RPMI8226 (cell line): ENCODE measurements around the gene SORL1.

Experiments used
- DNase-seq: peaks from one replicate; pipeline ENCODE4 v3.0.0-alpha.2; 2015

Gene SORL1

DNA sequence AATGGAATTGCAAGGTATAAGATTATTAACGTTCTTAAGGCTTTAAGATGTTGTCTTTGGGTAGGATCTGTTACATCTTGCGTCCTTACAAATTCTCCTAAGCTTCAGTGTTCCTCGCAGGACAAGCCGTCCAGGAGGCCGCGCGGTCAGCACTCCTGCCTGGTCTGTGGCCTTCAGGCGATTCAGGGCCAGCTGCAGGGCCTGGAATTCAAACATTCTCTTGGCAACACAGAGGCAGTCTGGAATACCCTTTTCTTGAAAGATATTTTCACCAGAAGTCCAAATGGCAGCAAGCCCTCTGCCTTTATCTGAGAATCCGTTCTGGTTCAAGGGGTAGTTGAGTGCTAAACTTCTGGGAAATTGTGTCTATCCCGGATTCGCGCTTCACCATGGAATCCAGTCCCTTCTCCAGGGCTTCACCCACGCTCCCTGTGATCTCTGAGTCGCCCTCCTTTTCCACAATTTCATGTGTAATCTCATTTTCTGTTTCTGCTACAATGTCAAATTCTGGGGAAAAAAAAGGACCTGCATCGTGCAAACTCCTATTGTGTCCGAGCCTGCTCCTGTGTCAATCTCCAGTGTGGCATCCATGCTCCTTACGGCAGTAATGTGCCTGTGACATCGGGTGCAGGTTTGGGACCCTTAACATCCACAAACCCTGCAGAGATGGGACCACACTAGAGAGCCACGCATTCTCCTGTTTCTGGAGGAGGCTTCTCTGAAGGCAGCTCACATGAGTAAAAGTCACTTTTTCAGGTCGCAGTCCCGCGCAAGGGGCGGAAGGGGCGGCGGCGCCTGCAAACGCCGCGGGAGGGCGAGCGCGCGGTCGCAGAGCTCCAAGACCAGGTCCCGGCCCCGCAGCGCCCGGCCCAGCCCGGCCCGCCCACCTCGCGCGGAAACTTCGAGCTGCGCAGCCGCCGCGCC lies 25.4 kb upstream of the SORL1 start:
- DNase-seq = no peak

DNA sequence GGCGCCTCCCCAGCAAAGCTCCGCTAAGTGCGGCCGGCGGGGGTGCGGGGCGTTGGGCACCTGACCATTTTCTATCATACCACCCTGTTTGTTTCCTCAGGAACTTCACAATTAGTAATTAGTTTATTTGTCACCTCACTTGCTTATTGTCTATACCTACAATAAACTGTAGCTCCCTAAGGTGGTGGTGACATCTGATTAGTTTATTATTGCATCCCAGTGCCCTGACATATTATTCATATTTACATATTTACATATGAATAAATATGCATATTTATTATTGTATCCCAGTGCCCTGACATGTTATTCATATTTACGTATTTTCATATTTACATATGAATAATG lies 24.7 kb upstream of the SORL1 start:
- no peak for DNase-seq

DNA sequence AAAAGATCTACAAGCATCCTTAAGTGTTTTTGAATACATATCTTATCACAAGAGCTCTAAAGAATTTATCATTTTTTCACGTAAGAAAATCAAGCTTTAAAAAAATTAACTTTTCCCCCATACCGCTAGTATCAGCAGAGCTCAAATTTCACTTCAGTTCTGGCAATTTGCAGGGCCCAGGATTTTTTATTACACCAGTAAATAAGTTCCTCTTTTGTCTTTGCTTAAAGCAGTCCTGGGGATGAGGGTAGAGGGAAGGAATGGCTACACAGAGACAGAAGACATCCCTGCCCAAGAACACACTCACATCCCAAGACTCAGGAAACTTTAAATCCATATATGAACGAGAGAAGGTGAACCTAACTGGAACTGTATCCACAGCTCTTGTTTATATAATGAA lies 22.6 kb upstream of the SORL1 start:
- no peak for DNase-seq

DNA sequence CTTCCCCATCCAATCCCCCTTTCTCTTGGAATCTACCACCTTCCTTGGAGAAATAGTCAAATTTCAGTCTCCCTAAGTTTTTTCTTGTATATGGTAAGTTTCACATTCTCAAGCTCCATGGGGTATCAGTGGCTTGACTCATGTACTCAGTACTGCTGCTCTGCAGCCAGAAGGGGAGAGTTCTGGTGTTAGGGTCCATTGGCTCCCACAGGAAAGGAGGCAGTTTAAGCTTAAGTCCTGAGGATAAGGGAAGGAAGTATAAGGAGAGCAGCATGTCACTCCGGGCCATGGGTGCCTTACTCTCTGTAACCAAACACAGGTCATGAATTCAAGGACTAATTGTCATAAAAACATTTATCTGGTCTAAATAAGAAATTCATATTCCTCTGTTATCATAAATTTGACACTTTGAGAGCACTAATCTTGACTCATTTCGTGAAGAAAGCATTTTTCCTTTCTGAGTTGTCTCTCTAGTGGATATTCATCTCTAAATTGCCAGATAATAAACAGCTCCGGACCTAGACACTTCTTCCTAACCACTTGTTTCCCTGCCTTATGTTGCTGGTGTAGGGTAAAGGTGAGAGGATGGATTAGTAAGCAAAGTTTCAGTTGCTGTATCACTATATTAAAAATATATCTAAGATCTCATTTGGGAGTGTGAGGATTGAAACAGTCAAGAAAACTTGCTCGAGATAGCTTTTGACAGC lies 20.1 kb upstream of the SORL1 start:
- DNase-seq = no peak

DNA sequence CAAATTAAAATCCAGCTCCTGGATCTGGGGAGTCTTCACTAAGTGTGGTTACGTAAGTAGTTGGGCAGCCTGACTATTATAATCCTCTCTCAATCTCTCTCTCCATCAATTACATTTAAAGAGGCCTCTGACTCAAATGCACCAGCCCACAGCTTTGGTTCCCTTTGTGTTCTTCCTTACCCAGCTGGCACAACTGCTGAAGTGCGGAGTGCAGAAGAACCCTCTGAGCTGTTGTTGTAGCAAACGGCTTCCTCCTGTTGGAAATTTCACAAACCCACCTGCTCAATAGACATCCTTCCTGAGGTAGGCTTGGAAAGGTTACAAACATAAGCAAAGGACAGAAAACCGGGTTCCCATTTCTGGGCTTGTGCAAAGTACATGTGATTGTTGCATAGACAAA lies 17.0 kb upstream of the SORL1 start:
- no peak for DNase-seq

DNA sequence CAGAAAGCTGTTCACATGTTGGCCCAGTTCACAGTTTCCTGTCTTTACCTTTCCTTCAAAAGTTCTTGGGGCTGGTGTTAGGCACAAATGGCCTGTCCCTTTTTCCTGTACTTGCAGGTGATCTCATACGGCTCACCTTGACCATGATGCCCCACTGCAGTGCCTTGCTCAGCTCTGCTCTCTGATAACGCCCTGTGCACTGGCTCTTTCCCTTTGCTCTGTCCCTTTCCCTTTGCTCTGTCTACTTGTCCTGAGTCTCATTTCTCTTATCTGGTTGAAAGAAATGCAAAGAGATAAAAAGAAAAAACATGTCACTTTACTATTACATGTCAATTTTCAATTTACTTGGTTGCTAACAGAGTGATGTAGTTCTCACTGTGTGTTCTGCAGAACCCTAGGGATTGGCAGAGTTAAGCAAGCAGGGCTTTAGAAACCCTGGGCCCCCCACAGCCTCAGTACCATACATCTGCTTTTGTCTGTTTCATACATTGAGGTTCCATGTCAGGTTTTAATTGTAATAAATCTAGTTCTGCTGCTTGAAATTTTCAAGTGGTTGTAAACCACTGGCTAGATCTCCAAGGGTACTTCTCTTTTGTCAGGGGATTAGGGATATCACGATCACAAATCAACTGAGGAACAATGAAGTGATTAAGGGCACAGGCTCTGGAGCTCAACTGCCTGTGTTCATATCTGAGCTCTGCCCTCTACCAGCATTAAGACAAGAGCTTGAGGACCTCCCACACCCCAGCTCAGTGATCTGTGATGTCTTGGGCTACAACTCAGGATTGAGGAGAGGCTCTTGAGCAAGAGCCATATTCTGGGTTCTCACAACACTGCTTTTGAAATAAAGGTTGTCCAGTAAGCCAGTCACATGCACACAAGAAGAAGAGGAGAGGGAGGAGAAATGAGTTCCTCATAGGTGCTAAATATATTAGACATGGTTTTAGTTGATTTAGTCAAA lies 16.3 kb upstream of the SORL1 start:
- DNase-seq = no peak

DNA sequence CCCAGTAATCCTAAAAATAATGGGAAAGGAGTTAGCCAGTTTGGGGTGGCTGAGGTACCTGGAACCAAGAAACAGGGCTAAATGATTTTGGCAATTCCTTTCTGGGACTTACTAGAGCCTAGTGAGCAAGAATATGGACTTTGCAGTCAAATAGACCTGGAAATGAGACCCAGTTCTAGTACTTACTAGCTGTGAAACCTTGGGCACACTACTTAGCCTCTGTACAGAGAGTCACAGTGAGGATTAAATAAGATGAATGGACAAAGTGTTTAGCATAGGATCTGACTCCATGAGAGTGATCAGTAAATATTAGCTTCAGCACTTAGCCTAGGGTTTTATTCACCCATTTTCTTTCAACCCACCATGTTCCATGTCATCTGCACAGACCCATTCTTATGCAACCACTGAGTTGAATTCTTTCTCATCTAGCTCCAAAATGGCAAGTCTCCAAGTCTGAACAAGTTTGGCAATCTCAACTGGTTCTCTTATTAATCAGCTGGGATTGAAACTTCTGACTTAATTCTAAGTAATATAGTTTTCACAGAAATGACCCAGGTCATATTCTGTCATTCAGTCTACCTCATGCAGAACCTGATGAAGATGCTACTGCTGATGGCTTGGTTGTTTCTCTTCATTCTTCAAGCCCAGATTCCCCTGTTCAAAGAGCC lies 15.0 kb upstream of the SORL1 start:
- DNase-seq = no peak

DNA sequence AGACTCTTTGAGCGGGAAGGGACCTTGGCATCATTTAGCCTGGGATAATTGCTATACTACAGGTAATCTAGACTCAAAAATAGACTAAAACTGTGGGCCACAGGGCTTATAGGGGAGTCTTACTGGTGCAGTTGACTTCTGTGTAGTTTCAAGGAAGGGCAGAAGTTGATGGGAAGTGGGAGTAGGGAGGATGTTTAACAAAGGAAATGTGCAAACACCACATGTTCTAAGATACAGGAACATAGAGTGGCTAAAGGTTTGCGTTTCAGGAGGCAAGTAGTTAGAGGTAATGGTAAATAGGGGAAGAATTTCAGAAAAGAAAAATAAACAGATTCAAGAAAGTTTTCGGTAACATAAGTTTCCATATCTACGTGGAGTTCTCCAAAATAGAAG lies 14.4 kb upstream of the SORL1 start:
- DNase-seq = no peak

DNA sequence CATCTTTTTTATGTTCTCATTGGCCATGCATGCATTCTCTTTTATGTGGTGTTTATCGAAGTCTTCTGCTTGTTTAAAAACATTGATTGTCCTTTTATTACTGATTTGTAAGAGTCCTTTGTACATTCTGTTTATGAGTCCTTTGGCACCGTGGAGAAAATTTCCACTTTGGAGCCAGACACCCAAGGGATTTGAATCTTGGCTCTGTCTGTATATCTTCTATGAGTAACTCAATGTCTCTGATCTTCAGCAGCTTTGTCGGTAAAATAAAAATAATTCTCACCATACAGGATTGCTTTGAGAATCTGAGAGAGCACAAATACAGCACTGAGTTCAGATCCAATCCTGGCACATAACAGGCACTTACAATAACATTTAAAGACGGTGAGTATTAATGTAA lies 12.8 kb upstream of the SORL1 start:
- DNase-seq = no peak

DNA sequence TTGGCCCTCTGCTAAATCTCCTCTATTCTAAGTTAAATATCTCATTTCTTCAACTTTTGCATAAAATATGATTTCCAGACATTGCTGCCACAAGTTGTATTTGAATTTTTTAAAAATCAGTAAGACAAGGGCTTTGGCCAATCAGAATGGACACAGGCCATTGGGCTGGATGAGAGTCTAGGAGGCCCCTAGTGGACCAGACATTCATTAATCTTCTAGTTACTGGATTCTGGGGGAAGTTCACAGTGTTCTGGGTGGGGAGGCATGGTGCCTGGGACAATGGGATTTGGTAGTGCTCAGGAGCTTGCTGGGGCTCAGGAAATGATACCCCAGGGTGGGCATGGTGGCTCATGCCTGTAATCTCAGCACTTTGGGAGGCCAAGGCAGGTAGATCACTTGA lies 12.4 kb upstream of the SORL1 start:
- no peak for DNase-seq

DNA sequence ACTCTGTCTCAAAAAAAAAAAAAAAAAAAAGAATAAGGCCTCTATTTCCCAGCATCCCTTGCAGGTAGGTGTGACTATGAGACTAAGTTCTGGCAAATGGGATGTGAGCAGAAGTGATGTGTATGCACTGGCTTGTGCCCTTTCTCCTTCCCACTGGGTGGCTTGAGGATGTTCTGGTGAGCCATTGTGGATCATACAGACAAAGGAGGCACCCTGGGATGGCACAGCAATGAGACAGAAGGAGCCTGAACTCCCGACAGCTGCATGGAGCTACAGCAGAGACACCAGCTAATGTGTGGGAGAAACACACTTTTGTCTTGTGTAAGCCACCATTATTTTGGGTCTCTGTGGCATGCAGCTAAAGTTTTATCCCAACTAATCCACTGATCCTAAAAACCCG lies 10.6 kb upstream of the SORL1 start:
- DNase-seq = no peak

DNA sequence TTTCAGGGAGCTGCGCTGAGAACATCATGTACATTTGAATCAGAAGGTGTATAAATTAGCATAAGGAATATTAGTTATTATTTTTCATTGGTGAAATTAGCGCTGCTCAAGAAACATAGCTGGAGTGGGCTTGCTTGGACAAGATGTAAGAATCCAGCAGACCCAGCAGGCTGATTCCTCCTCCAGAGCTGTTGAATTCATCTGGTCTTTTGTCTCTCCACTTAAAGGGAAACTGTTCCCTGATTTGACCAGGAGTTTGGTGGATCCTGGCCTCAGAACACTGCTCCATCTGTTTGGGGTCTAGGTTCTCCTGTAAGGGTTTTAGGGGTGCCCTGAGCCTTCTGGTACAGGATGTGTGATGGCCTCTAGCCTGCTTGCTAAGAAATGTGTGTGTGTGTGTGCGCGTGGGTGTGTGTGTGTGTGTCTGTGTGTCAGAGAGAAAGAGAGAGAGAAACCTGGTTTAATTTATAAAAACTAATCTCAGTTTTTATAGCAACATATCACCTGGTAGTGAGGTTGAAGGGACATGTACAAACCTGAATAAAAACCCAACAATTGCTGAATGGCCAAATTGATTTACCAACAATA lies 8.3 kb upstream of the SORL1 start:
- no peak for DNase-seq

DNA sequence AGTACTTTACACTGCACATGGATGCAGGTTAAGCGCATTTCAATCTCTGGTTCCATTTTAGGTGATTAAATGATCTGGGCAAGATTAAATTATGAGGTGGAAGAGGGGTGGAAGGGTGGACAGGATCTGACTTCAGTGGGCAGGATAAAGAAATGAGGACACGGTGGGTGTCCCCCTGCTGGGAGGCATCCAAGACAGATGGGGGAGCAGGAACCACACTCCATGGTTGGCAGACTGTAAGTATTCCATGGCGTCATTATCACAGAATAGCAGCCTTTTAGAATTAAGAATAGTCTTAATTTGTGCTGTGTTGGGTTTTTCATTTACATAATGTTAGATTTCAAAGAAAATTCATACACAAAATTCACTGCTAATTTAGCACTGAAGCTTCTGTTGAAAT lies 7.6 kb upstream of the SORL1 start:
- DNase-seq = no peak

DNA sequence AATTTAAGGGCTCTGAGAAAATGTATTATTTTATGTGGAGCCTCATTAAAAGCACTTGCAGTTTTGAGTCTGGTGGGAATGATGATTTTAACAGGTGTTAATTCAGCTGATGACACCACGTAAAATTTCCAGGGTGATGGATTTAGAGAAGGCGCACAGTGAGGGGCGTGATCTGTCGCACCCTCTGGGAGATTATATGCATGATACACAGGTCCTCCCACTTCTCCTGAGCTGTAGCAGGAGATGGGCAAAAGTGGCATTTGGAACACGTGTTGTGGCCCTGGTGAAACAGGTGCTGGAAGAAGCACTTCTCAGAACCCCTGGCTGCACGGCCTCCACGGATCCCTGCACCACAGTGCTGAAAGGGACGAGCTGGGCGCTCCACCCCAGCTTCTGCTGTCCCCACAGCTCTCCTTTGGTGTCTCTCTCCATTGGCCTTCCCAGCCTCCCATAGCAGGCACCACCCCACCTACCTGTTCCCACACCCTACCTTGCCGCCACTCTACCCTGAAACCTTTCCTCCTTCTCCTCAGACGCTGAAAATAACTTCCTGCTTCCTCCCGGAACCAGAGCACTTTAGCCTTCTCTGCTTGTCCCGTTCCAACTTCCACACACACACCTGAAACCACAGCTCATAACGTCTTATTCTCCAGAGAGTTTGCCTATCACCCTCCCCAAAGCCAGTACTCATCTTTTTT lies 6.9 kb upstream of the SORL1 start:
- DNase-seq = no peak

DNA sequence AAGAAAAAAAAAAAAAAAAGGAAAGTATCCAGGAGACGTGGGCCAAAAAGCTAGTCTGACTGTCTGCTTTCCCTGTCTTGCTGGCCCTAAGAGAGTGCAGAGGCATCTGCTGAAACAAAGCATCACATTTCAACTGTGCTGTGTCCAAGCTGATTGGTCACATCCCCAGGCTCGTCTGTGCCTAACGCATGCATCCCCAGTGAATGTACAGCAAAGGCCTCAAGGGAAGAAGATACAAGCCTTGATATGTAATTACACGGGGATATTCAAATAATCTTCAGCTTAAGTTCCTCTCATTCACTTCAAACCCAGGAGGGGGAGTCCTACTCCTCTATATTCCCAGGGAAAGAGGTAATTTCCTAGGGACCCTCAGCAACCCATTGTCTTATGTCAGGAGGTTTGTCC lies 5.4 kb upstream of the SORL1 start:
- no peak for DNase-seq

DNA sequence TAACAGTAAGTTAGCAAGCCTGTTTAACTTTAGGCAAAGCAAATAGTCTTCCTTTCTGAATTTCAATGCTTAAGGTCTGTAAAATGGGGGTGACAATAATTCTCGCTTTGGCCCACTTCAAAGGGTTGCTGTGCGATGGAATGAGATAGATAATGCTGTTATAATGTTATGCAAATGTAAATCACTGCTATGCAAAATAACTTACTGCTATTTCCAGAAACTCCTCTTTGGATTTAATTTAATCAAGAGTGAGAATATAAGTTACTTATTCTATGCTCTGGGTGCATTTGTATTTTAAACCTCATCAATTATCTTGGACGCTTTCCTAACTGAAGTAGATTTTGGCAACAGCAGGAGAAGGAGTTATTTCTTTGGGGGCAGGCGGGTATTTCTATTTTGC lies 4.1 kb upstream of the SORL1 start:
- DNase-seq = no peak

DNA sequence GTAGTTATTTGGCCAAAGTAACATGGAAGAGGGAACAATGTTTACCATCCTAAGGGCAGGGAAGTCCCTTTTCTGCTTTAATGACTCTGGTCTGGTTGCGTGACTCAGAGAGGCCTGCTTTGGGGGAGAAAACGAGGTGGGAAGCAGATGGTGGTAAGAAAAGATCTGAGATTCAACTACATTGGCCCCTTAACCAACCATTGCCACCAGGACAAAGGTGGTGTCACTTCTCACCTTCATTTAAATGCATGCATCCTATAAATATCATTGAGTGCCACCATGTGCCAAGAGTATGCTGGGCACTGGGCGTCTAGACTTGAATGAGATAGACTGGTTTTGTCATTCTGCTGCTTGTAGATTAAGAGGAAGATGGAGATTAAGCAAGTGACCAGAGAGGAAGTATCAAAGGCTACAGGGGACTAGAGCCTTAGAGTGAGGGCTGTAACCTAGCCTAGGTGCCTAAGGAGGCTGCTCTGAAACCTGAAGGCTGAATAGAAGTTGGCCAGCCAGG lies 3.6 kb upstream of the SORL1 start:
- DNase-seq = no peak

DNA sequence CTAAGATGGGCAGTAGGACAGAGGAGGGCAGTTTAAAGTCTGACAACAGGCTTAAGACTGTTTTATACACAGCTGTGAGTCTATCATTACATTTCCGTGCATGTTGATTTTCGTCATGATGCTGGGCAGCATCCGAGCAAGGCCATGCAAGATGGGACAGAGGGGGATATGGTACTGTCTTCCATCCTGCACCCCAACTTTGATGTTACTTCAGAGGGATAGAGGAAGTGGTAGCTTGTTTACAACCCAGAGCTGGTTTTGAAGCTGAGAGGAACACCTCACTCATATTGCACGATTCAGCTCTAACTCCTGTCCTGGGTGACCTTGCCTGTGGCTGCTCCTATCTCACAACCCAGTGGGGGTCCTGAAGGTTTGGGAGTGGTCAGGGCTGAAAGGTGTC lies 3.0 kb upstream of the SORL1 start:
- no peak for DNase-seq

DNA sequence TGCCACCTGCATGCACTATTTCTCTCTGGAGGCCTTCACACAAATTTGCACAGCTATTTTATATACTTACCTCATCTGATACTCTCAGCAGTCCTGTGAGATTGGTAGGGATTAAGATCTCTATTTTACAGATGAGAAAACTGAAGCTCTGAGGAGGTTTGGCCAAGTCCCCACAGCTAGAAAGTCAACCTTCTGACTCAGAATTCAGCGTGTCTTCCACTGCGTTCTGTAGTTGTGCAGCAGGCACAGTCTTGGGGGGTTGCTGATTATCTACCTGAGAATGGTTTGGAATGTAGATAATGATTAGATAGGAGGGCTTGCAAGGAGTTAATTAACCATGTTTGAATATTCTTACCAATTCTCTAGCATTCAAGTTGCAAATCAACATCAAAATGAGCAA lies 2.5 kb upstream of the SORL1 start:
- no peak for DNase-seq

DNA sequence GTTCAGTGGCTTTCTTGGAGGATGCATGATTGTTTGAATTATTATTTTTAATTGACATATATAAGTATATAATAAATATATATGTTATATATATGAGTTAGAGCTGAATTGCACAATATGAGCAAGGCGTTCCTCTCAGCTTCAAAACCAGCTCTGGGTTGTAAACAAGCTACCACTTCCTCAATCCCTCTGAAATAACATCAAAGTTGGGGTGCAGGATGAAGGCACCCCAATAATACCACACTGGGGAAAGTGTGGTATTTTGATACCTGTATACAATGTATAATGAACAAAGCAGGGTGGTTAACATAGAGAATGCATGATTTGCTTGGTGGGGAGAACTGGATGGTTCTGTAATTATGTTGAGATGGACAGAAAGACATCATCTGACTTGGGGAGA lies 1.7 kb upstream of the SORL1 start:
- DNase-seq = no peak

DNA sequence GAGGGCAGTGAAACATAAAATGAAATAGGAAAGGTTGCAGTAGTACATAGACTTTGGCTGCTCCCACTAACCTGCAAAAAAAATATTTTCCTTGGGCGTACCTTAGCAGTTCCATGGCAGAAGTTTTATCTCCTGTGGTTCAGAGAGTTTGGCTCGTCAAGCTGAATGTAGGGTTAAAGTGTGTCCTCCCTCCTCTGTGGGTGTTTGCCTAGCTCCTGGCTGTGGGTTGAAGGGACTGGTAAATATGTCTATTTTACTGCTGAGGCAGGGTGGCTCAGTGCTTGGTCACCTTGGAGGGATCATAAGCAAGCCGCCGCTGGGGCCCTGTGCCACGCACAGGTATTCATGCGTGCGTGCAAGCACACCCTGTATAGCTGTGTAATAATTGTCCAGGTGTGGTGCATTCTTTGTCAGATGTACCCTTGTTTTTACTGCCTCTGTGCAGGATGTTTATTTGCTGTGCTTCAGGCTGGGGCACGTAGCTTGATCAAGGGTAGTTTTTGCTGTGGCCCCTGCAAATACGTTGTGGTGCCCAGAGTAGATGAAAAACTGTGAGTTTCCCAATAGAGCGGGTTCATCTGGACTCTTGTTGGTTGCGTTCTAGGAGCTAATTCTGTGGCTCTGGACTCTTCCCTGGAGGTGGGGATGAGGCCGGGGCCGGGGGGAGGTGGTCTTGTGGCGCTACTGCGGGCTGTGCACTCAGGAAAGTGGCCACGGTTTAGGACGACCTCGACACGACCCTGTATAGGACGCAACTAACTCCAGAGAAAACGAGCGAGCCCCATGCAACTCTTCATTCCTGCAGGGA lies 732 bp upstream of the SORL1 start:
- DNase-seq = no peak
